Choroid plexus epithelial cell (primary cell): ENCODE measurements around the gene GULP1.
A peak's percentile ranks its signal among the peaks of the same experiment; 100 is the strongest.

Experiments used
- DNase-seq: peaks from one replicate; pipeline ENCODE4 v3.0.0-alpha.2; 2010; ENCODE audit warnings: low read depth
- H3K4me3 ChIP-seq: 2 replicates; pipeline ENCODE4 v1.5.1; 2011; ENCODE audit warnings: low read depth, mild to moderate bottlenecking, control low read depth, low read length, moderate library complexity
- TF ChIP-seq, protein P1 (sequence below): conservative IDR thresholded peaks from 2 replicates; pipeline ENCODE4 v1.5.1; 2011; ENCODE audit warnings: low read depth, mild to moderate bottlenecking, control low read depth, inconsistent platforms, low read length, moderate library complexity

GULP1 gene

DNA sequence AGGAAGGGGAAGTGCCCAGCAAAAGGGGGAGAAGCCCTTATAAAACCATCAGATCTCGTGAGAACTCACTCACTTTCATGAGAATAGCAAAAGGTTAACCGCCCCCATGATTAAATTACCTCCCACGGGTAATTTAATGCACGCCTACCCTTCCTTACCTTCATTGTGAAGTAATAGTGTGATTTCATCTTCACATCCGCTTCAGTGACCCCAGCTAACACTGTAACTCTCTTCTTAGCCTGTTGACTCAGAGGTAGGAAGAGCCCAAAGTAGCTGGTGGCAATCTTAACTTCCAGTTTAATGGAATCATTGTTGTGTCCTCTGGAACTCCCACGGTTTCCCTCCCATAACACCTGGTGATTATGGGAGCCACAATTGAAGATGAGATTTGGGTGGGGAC is 120.5 kb downstream of the GULP1 start:
- H3K4me3 ChIP-seq, result no peak overlapping the region
- TF ChIP-seq, protein P1, sequence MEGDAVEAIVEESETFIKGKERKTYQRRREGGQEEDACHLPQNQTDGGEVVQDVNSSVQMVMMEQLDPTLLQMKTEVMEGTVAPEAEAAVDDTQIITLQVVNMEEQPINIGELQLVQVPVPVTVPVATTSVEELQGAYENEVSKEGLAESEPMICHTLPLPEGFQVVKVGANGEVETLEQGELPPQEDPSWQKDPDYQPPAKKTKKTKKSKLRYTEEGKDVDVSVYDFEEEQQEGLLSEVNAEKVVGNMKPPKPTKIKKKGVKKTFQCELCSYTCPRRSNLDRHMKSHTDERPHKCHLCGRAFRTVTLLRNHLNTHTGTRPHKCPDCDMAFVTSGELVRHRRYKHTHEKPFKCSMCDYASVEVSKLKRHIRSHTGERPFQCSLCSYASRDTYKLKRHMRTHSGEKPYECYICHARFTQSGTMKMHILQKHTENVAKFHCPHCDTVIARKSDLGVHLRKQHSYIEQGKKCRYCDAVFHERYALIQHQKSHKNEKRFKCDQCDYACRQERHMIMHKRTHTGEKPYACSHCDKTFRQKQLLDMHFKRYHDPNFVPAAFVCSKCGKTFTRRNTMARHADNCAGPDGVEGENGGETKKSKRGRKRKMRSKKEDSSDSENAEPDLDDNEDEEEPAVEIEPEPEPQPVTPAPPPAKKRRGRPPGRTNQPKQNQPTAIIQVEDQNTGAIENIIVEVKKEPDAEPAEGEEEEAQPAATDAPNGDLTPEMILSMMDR, result no peak
- DNase-seq, result no peak

DNA sequence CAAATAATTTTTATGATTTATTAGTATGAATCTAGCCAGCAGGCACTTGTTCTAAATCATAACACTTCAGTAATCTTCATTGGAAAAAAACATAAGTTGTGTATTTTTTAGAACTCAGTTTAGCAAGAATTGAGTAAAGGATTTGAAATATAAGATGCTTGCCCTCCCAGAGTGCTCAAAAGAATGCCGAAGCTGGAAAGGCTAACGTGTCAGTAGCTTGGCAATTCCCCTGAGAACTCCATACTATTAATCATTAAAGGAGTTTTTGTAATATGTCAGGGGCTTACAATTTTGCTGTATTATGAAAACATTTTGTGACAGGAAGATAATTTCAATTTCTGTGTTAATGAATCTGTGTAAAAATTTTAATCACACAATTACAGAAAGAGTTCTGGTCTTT is 122.7 kb downstream of the GULP1 start:
- TF ChIP-seq, protein P1, result no peak
- H3K4me3 ChIP-seq, result no peak overlapping the region

GRCh38 chr2:188414869-188415753 is 123.4 kb downstream of the GULP1 start:
- TF ChIP-seq, protein P1, result no peak
- no peak overlapping the region for H3K4me3 ChIP-seq
- DNase-seq, result peak; percentile 49

More for the DNA sequence above, 122.7 kb downstream of the GULP1 start:
- DNase-seq, result peak; percentile 88

DNA sequence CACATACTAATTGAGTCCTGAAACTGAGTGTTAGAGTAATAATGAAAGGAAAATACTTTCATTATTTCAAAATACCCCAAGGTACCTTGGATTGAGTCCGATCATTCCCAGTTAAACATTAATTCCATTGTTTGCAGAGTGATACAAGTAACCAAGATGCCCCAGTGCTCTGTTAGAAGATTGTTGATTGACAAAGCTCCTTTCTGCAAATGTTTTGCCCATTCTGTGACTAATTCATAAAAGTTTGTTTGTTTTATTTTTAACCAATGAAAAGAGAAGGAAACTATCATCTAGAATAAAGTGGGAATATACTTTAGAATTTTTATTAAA is 124.0 kb downstream of the GULP1 start:
- H3K4me3 ChIP-seq, result no peak overlapping the region
- no peak for DNase-seq
- TF ChIP-seq, protein P1, result no peak

DNA sequence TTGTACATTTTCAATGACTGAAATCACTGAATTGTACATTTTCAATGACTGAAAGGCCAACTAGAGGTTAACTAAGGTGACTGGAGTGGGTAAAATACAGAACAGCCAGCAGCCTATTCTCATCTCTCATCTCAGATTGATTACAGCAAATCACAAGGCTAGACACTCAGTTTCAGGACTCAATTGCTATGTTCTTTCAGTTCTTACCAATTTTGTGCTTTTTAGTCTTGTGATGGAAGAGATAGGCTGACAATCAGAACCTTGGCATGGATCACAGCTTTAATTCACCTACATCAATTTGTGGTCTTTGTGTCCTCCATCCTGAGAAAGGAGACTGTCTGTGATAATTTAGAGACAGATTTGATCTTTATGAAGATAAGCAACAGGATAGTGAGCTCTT is 124.7 kb downstream of the GULP1 start:
- DNase-seq, result no peak
- TF ChIP-seq, protein P1, result no peak
- H3K4me3 ChIP-seq, result no peak overlapping the region

GRCh38 chr2:188422726-188423125 is 131.1 kb downstream of the GULP1 start:
- TF ChIP-seq, protein P1, result no peak
- no peak overlapping the region for H3K4me3 ChIP-seq
- no peak for DNase-seq

DNA sequence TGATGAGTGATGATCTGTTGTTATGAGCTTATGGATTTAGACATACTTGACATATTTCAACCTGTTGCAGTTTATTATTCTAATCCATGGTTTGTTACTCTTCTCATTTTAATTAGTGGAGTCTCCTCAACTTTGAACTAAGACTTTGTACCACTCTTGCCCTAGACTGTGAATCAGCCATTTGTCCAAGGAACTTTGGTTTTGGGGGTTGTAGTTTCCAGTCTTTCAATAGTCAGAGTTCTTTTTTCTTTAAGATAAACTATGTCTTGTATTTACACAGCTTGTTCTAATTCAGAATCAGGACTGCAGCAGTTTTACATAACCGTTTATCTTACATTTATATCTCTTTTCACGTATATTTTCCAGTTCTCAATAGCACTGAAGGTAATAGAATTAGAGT is 133.6 kb downstream of the GULP1 start:
- DNase-seq, result no peak
- TF ChIP-seq, protein P1, result no peak
- no peak overlapping the region for H3K4me3 ChIP-seq
